ENCODE measurements around the gene DNAH8.
"Not testable (repeated sequence)": the region's sequence is repeated elsewhere in the genome, so short reads cannot be mapped to it uniquely, and the experiment has no call there.

DNAH8 gene

DNA sequence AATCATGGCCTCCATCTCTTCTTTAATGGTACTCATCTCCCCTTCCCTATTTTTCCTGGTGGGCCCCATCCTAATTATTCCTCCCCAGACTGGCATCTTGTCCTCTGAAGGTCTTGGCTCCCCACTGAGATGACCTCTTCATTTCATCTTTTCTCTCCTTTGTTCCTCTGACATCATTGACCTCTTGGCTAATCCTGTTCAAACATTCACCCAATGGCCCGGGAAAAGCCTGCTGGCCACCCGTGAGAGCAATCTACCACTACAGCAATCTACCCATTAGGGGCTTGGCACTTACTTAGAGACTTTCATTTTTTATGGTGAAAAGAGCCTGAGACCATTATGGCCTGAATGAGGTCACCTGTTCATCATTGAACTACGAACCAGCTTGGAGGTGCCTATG lies 130.8 kb downstream of the DNAH8 start:
- DNase-seq (ENCODE audit: low read depth) = no peak

- no peak for DNase-seq (ENCODE audit: low read depth)
Measured at GRCh38 chr6:38846361-38846760, 131.2 kb downstream of the DNAH8 start.

DNA sequence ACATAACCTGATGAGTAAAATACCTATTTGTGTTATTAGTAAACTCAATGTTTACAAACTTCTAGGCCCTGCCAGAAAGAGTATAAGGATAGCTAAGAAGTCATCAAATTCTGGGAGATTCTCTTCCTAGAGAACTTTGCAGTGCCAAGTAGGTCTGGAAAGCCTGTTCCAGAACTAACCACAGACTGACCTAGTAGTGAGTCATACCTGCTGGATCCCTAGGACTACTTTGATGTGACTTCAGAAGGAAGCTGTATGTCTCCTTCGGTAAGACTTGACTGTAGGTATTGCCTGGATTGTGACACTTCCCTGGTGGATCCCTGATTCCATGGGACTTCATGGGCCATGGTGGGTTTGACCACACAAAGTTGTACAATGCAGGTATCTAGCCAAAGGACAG lies 131.7 kb downstream of the DNAH8 start:
- DNase-seq (ENCODE audit: low read depth) = no peak

DNA sequence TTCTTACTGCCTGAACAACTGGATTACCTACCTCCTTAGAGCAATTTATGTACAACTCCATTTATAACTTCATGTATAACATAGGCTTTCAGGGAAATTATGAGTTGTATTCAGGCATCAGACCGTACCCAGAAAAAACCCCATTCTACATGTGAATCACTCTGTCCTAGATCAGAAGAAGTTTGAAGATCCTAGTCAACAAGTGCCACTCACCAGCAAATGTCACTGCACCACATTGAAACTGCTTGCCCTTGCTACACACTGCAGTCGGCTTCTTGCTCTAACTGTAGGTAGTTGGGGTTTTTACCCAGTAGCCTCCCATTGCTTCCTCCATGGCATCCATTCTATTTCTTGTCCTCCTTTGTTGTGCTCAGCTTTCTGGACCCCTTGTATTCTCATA lies 132.4 kb downstream of the DNAH8 start:
- no peak for DNase-seq (ENCODE audit: low read depth)

- DNase-seq (ENCODE audit: low read depth) = no peak
Measured at GRCh38 chr6:38848760-38849159, 133.6 kb downstream of the DNAH8 start.

- no peak for DNase-seq (ENCODE audit: low read depth)
Measured at GRCh38 chr6:38852215-38852614, 137.1 kb downstream of the DNAH8 start.

DNA sequence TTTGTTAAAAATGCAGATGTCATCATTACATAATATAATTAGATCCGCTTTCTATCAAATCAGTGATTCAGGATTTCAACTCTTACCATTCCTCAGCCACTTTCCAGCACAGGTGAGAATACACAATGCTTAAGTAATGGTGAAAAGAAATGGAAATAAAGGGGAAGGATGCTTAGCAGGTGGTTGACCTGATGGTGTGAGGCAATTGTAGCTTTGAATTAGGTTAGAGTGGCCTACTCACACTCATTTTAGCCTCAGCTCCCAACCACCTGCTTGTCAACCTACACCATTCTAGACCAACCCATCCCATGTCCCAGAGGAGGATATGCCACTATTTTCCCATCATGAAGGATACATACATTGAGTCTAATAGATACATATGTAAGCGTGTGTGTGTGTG lies 138.1 kb downstream of the DNAH8 start:
- no peak for DNase-seq (ENCODE audit: low read depth)

DNA sequence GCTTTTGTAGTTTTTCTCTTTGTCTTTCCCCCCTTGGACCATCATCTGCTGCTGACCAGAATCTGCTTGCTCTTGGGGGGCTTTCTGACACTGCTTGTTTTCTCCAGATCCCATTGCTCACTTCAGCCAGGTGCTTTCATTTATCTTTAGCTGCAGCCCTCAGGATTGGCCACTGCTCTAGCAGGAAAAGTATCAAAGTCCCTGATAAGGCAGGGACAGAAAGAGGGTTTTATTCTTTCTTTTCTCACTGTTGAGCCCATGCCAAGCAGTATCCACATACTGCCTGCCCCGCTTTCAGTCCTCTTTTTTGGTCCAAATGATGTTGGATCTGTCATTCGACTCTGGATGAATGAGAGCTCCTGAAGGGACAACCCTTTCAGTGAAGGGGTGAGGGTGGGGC lies 141.4 kb downstream of the DNAH8 start:
- no peak for DNase-seq (ENCODE audit: low read depth)

DNA sequence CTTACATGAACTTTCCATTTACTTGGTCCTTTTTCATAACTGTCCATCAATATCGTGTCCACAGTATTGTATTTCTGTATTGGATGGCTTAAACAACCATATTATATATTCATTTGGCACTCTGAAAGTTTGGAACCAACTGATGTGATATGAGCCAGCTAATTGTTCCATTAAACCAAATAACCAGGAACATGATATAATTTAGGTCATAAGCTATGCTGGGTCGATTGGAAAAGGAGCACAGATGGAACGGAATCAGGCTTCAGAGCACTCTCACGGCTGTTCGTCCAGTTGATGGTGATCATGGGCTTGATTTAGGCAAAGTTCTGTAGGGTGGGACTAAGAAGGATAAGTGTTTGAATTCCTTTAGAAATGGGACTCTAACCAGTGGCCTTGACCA lies 142.7 kb downstream of the DNAH8 start:
- DNase-seq (ENCODE audit: low read depth) = no peak

DNA sequence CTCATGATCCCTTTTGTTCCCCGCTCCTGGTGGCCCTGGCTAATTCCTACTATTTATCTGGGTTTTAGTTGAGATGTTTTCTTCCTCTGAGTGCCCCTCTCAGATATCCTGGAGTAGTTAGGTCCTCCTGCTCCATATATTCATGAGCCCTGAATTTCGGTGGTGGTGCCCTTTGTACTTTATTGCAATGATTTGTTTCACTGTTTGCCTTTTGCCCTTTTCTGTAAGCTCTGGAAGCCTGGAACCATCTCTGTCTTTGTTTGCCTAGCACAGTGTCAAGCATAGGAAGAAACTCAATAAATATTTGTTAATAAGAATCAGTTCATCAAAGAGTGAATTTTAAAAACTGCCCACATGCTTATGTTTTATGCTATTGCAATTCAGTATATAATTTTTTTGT lies 144.9 kb downstream of the DNAH8 start:
- DNase-seq (ENCODE audit: low read depth) = no peak

- DNase-seq (ENCODE audit: low read depth) = no peak
Measured at GRCh38 chr6:38861926-38862401, 146.9 kb downstream of the DNAH8 start.

DNA sequence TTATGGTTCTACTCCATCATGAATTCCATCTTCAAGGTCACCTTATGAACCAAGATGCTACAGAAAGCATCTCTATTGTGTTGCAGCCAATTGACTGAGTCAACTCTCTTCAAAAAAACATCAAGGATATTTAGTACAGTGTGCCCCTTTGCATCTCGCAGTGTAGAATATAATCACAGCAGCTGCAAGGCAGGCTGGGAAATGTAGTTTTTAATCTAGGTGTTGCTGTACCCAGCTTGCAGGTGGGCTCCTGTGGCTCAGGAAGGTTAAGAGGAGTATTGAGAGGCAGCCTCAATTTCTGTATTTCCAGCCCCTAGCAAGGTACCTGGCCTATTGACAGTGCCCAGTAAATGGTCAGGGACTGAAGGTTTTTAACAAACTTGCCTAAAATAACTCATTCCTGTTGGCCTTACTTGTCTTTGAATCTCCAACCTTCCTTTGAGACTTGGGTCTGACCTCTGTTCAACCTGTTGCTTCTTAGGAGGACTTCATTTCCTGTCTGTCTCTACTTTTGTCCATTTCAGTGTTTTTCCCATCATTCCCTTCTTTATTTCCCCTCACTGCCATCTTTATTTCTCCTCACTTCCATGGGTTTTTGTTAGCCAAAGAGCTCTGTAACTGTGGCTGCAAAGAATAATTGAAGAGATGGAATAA lies 150.5 kb downstream of the DNAH8 start:
- no peak for DNase-seq (ENCODE audit: low read depth)

- no peak for DNase-seq (ENCODE audit: low read depth)
Measured at GRCh38 chr6:38867726-38868125, 152.6 kb downstream of the DNAH8 start.

DNA sequence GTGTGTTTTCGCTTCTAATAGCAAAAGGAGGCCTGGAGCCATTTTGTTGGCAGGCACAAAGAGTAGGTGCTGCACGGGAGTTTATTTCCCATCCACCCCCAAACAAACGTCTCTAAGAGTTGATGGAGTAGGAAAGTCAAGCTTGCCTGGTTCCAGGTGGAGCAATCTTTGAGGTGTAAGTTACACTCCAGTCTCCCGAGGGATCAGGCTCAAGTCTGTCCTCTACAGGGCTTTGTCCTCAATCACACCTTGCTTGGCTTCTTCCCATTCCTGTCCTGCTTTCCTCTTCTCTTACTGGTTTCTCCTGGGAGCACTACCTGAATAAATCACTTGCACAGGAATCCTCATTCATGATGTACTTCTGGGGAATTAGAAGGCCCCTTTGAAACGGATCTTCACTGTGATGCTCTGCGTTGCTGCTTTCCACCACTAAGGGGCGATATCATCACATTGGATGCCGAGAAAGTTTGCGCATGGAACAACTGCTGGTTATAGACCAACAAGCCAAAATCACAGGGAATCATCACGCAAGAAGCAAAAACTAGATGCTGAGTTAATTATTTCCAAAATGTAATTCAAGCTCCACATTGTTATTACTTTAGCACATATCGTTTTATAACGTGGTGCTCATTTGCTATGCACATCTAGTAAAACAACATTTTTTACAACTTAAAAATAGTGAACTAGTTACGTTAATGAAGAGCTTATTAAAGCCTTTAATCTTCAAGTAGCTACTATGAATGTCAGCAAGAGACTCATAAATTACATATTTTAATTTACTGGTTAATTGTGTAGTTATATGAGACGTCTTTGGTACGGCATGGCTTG lies 156.8 kb downstream of the DNAH8 start:
- peak; percentile 14 for DNase-seq (ENCODE audit: low read depth)

DNA sequence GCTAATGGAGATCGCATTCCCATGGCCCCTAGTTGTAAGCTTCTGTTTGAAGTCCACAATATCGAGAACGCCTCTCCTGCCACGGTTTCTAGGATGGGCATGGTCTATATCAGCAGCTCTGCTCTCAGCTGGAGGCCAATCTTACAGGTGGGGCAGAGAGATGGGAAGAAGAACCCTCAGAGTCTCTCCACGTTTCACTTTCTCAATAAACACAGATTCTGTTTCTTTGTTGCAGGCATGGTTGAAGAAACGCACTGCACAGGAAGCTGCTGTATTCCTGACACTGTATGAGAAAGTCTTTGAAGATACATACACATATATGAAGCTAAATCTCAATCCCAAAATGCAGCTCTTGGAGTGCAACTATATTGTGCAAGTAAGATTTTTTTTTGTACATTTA lies 157.9 kb downstream of the DNAH8 start:
- no peak for DNase-seq (ENCODE audit: low read depth)

- not testable (repeated sequence) for DNase-seq (ENCODE audit: low read depth)
Measured at GRCh38 chr6:38873816-38874215, 158.7 kb downstream of the DNAH8 start.

DNA sequence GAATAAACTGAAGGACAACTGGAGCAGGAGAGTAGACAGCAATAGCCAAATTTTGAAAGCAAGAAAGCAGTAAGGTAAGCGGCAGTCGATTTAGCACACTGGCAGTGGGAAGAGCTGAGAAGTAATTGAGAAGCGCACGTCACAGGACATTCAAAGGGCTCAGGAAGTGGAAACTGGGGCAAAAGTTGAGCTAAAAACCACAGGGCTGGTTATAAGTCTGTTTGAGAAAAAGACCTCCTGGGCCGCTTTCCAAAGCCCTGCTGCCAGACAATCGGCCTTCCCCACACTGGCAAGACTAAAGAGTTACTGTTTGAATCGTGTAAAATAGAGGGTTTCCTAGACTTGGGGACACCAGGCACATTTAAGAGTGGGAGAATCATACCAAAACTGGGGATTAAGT lies 161.4 kb downstream of the DNAH8 start:
- no peak for DNase-seq (ENCODE audit: low read depth)

- DNase-seq (ENCODE audit: low read depth) = no peak
Measured at GRCh38 chr6:38877721-38878120, 162.6 kb downstream of the DNAH8 start.

DNA sequence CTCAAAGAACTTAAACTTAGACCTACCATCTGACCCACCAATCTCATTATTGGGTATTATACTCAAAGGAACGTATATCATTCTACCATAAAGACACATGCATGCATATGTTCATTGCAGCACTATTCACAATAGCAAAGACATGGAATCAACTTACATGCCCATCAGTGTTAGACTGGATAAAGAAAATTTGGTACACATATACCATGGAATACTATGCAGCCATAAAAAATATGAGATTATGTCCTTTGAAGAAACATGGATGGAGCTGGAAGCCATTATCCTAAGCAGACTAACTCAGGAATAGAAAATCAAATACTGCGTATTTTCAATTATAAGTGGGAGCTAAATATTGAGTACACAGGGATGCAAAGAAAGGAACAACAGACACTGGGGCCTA lies 167.0 kb downstream of the DNAH8 start:
- DNase-seq (ENCODE audit: low read depth) = no peak

DNA sequence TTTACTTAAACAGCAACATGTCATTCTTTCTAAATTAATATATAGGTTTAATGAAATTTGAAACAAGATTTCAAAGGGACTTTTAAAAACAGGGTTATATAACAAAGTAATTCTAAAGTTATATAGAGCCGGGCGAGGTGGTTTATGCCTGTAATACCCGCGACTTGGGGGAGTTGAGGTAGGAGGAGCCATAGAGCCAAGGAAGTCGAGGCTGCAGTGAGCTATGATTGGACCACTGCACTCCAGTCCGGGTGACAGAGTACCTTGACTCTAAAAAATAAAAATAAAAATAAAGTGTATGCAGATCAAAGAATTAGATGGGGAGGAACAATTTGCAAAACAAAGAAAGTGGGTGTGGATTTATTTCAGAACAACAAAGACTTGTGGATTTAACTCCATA lies 182.4 kb downstream of the DNAH8 start:
- no peak for DNase-seq (ENCODE audit: low read depth)

DNA sequence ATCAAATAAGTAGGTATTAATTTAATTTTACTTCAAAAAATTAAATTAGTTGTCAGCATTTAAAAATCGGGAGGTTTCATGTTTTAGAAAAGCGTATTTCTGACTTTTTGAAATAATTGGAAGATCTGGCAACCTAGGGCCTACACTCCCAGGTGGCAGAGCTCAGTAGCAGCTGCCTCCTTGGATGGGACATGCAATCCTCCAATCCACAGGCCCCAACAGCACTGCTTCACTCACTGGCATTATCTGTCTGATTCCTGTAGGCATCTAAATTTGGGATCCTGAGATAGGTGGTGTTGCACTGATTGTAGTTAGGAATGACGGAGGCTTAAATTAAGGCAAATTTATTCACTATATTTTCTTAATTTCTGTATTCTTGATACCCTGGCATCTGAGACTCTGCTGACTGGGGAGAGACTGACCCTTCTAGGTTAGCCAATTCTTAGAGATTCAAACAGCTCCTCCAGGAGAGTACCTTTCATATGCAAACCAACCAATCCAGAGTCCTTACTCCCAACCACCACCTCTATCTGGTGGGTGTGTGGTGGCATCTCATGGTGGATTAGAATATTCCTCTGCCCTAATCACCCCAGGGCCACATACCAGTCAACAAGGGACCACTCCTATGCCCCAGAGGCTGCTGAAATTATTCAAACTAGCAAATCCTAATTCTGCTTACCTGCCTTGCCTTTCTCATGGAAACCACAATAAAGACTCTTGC lies 186.9 kb downstream of the DNAH8 start:
- no peak for DNase-seq (ENCODE audit: low read depth)

DNA sequence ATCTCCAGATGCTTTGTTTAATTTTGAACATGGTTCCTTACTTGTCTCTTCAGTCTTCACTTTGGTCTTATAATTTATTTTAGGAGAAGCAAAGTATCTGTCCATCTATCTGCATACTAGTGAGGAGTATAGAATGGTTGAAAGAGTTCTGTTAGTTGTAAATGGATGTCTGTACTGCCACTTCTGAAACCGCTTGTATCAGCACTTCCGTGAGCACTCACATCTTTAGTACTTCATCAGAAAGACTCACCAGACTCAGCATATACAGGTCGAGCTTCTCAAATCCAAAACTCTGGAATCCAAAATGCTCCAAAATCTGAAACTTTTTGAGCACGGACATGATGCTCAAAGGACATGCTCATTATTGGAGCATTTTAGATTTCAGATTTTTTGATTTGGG lies 191.5 kb downstream of the DNAH8 start:
- no peak for DNase-seq (ENCODE audit: low read depth)

DNA sequence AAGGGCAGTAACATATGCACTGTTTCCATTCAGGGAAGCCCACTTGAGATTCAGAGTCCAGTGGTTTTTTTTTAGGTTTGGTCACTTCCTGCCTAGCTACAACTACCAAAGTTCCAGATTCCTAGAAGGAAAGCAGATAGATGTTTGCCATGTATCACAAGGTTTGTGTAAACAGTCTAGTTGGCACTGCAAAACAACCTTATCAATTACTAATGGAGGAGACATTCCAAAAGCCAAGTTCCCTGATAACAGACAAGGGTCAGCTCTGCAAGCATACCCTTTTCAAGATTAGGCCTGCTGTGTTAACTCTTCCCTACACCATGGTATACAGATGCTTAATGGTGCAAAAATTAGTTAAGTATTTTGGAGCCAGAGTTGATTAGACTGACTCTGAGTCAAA lies 192.2 kb downstream of the DNAH8 start:
- DNase-seq (ENCODE audit: low read depth) = no peak

All from activated gamma-delta T cell treated with anti-CD3 and anti-CD28 coated beads, Interleukin-2, amount 50 U/mL, for 16 hours (primary cell).